ENCODE results near the gene LRP1B. TPM values are rescaled to one million over a fixed set of nuclear protein-coding genes. Genes with fewer than 3 reads are reported as not detected.

The LRP1B gene
- polyA plus RNA-seq, 2 of the 4 experiments (the other 2 are of a cell fraction), result 0.03 TPM; not detected in 1

DNA sequence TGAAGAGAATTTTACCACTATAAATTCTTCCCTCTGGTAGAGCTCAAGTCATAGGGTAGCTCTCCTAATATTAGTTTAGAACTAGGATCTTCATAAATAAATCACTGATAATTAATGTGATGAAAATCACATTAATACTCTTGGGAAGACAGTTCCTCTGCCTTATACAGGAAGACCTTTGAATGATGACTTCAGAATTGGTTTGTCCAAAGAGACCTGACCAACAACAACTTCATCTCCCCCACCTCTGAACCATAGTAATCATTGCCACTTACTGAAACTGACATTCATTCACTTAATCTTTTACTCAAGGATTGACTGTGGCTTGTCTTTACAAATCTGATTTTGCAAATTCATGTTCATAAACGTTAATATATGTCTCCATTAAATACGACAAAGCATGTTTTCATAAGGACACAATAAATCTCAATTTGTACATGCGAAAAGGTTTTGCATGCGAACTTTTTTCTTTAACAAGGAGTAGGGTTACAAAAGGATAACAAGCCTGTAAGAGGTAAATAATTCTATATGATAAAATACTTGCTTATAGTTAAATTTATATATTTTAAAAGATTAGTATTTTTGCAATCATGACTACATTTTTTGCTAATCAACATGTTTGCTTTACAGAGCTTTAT, 61.4 kb downstream of the LRP1B start:
- H3K4me3 ChIP-seq, result no peak overlapping the region
- POLR2A ChIA-PET, result no interaction called here
- no peak for ATAC-seq
- no peak overlapping the region for H3K4me2 ChIP-seq
- CTCF ChIA-PET, result no interaction called here
- TF ChIP-seq NR3C1 (IDR thresholded peaks at IDR 0.05) (no peak), CHD4 (IDR thresholded peaks at IDR 0.05; ENCODE audit: borderline replicate concordance) (no peak), TP53 (CRISPR knock-in tag; IDR thresholded peaks at IDR 0.05) (no peak), ZNF302 (CRISPR knock-in tag; IDR thresholded peaks at IDR 0.05) (no peak), BHLHE40 (IDR thresholded peaks at IDR 0.05; ENCODE audit: low read depth, low read length) (no peak), CBX8 (IDR thresholded peaks at IDR 0.05) (no peak), KDM1A (IDR thresholded peaks at IDR 0.05; ENCODE audit: low read depth) (no peak)
- no peak overlapping the region for H3K27ac ChIP-seq
- no peaks in the 10 kb centered on the region for H3K9me3 ChIP-seq
- 41% methylated on average over 4 of the region's 4 CpGs for WGBS (ENCODE audit: missing lambda C conversion rate)
- DNase-seq (ENCODE audit: low read depth in 1 of 2, low spot score in 1 of 2), result no peak
- H3K4me1 ChIP-seq, result no peaks in the 10 kb centered on the region
- FAIRE-seq, result no peak

DNA sequence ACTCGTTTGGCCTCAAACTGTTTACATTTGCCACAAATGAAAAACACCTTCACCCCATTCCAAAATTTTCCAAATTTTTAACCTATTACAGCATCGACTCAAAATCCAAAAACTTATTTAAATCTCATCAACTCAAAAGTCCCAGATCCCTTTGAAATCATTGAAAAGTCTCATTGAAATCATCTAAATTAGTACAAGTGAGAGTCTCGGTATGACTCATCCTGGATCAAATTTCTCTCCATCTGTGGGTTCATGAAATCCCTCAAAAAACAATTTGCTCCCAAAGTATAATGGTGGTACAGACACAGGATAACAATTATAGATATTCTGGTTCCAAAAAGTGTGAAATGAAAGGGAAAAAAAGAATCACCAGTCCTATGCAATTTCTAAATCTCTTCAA, 65.1 kb downstream of the LRP1B start:
- WGBS (ENCODE audit: missing lambda C conversion rate), result 10% methylated on average over 3 of the region's 3 CpGs
- H3K27ac ChIP-seq, result no peak overlapping the region
- H3K9me3 ChIP-seq, result no peaks in the 10 kb centered on the region
- no peak overlapping the region for H3K4me2 ChIP-seq
- no peaks in the 10 kb centered on the region for H3K4me1 ChIP-seq
- POLR2A ChIA-PET, result no interaction called here
- DNase-seq (ENCODE audit: low read depth in 1 of 2, low spot score in 1 of 2) (no peak), FAIRE-seq (no peak), ATAC-seq (no peak)
- CTCF ChIA-PET, result no interaction called here
- no peak for TF ChIP-seq KDM5A (IDR thresholded peaks at IDR 0.05)
- TF ChIP-seq HEYL (CRISPR knock-in tag; IDR thresholded peaks at IDR 0.05), result no peak
- TF ChIP-seq HDAC2 (IDR thresholded peaks at IDR 0.05), result no peak
- no peak for TF ChIP-seq ZFP36 (IDR thresholded peaks at IDR 0.05; ENCODE audit: borderline replicate concordance, partially characterized antibody)
- TF ChIP-seq HES2 (IDR thresholded peaks at IDR 0.05), result no peak
- no peak for TF ChIP-seq TP53 (CRISPR knock-in tag; IDR thresholded peaks at IDR 0.05)
- TF ChIP-seq RARB (CRISPR knock-in tag; IDR thresholded peaks at IDR 0.05), result no peak
- TF ChIP-seq BHLHE40 (IDR thresholded peaks at IDR 0.05; ENCODE audit: low read depth, low read length), result no peak
- TF ChIP-seq MYC (IDR thresholded peaks at IDR 0.05; ENCODE audit: borderline replicate concordance, low read length), result no peak
- no peak for TF ChIP-seq CBX2 (IDR thresholded peaks at IDR 0.05; ENCODE audit: borderline replicate concordance, low read depth)
- no peak overlapping the region for H3K4me3 ChIP-seq

GRCh38 chr2:142065156-142065555, 65.7 kb downstream of the LRP1B start:
- H3K4me2 ChIP-seq, result no peak overlapping the region
- ATAC-seq (no peak), FAIRE-seq (no peak), DNase-seq (ENCODE audit: low read depth in 1 of 2, low spot score in 1 of 2) (no peak)
- H3K27ac ChIP-seq, result no peak overlapping the region
- no peaks in the 10 kb centered on the region for H3K4me1 ChIP-seq
- H3K9me3 ChIP-seq, result no peaks in the 10 kb centered on the region
- TF ChIP-seq HDAC2 (IDR thresholded peaks at IDR 0.05), result no peak
- no peak for TF ChIP-seq CTCF (IDR thresholded peaks at IDR 0.05)
- TF ChIP-seq REST (IDR thresholded peaks at IDR 0.05), result no peak
- TF ChIP-seq SMC3 (IDR thresholded peaks at IDR 0.05), result no peak
- no peak for TF ChIP-seq MAFK (IDR thresholded peaks at IDR 0.05; ENCODE audit: partially characterized antibody)
- TF ChIP-seq EHMT2 (IDR thresholded peaks at IDR 0.05; ENCODE audit: low read depth), result no peak
- TF ChIP-seq RCOR1 (IDR thresholded peaks at IDR 0.05; ENCODE audit: low read depth, low read length), result no peak
- no peak for TF ChIP-seq ZSCAN20 (CRISPR knock-in tag; IDR thresholded peaks at IDR 0.05)
- no peak for TF ChIP-seq CEBPB (IDR thresholded peaks at IDR 0.05)
- TF ChIP-seq ZNF302 (CRISPR knock-in tag; IDR thresholded peaks at IDR 0.05), result no peak
- no peak for TF ChIP-seq RARB (CRISPR knock-in tag; IDR thresholded peaks at IDR 0.05)
- no peak for TF ChIP-seq HOXA7 (CRISPR knock-in tag; IDR thresholded peaks at IDR 0.05)
- no peak for TF ChIP-seq KDM5A (IDR thresholded peaks at IDR 0.05)
- TF ChIP-seq, protein P1, sequence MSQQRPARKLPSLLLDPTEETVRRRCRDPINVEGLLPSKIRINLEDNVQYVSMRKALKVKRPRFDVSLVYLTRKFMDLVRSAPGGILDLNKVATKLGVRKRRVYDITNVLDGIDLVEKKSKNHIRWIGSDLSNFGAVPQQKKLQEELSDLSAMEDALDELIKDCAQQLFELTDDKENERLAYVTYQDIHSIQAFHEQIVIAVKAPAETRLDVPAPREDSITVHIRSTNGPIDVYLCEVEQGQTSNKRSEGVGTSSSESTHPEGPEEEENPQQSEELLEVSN (IDR thresholded peaks at IDR 0.05; ENCODE audit: borderline replicate concordance, low read depth), result no peak
- no peak for TF ChIP-seq EP300 (IDR thresholded peaks at IDR 0.05)
- 22% methylated on average over 1 of the region's 1 CpG for WGBS (ENCODE audit: missing lambda C conversion rate)
- ChIA-PET POLR2A (no interaction called here), CTCF (no interaction called here)
- no peak overlapping the region for H3K4me3 ChIP-seq

Measured in A549 (cell line).